ENCODE results near the gene APEX2. TPM values are rescaled to one million over a fixed set of nuclear protein-coding genes. Genes with fewer than 3 reads are reported as not detected.
A peak's percentile ranks its signal among the peaks of the same experiment; 100 is the strongest.

The APEX2 gene
- total RNA-seq, 1 donor = 6.5 TPM

- H2AFZ ChIP-seq (ENCODE audit: low read length) = no peak overlapping the region
- H3K27ac ChIP-seq (ENCODE audit: low read depth, low read length) = no peak overlapping the region
- no peak for DNase-seq (ENCODE audit: insufficient read length, low spot score, missing footprints)
- H3K4me3 ChIP-seq (ENCODE audit: insufficient read depth, low read length) = no peak overlapping the region
- no peaks in the 10 kb centered on the region for H4K20me1 ChIP-seq (ENCODE audit: insufficient read depth, low read length)
- no peaks in the 10 kb centered on the region for H3K4me1 ChIP-seq (ENCODE audit: insufficient read depth, low read length)
- no peaks in the 10 kb centered on the region for H3K36me3 ChIP-seq (ENCODE audit: insufficient read depth, low read length)
- H3K4me2 ChIP-seq (ENCODE audit: insufficient read depth, low read length) = no peak overlapping the region
- H3K79me2 ChIP-seq (ENCODE audit: insufficient read depth, low read length) = no peaks in the 10 kb centered on the region
- no peak for TF ChIP-seq CTCF (IDR thresholded peaks at IDR 0.05; ENCODE audit: extremely low read depth, low read depth, low read length)
- H3K27me3 ChIP-seq (ENCODE audit: insufficient read depth, low read length) = no peaks in the 10 kb centered on the region
- H3K9me3 ChIP-seq (ENCODE audit: low read depth, low read length) = no peaks in the 10 kb centered on the region
These were observed 35.2 kb upstream of the APEX2 start for GRCh38 chrX:54964766-54965497.

GRCh38 chrX:54977387-54977786 lies 22.8 kb upstream of the APEX2 start:
- Histone ChIP-seq H3K79me2 (ENCODE audit: insufficient read depth, low read length) (no peaks in the 10 kb centered on the region), H3K36me3 (ENCODE audit: insufficient read depth, low read length) (no peaks in the 10 kb centered on the region), H3K4me2 (ENCODE audit: insufficient read depth, low read length) (no peak overlapping the region), H3K4me1 (ENCODE audit: insufficient read depth, low read length) (no peaks in the 10 kb centered on the region), H3K27me3 (ENCODE audit: insufficient read depth, low read length) (no peaks in the 10 kb centered on the region), H3K4me3 (ENCODE audit: insufficient read depth, low read length) (no peak overlapping the region), H2AFZ (ENCODE audit: low read length) (no peak overlapping the region), H3K27ac (ENCODE audit: low read depth, low read length) (no peak overlapping the region), H4K20me1 (ENCODE audit: insufficient read depth, low read length) (no peaks in the 10 kb centered on the region), H3K9me3 (ENCODE audit: low read depth, low read length) (no peaks in the 10 kb centered on the region)
- DNase-seq (ENCODE audit: insufficient read length, low spot score, missing footprints) = no peak
- TF ChIP-seq CTCF (IDR thresholded peaks at IDR 0.05; ENCODE audit: extremely low read depth, low read depth, low read length) = no peak

- Histone ChIP-seq H3K4me2 (ENCODE audit: insufficient read depth, low read length) (no peak overlapping the region), H3K27me3 (ENCODE audit: insufficient read depth, low read length) (no peaks in the 10 kb centered on the region), H3K9me3 (ENCODE audit: low read depth, low read length) (no peaks in the 10 kb centered on the region), H3K4me1 (ENCODE audit: insufficient read depth, low read length) (no peaks in the 10 kb centered on the region), H3K79me2 (ENCODE audit: insufficient read depth, low read length) (no peaks in the 10 kb centered on the region), H3K27ac (ENCODE audit: low read depth, low read length) (no peak overlapping the region), H3K4me3 (ENCODE audit: insufficient read depth, low read length) (no peak overlapping the region), H4K20me1 (ENCODE audit: insufficient read depth, low read length) (no peaks in the 10 kb centered on the region), H2AFZ (ENCODE audit: low read length) (no peak overlapping the region), H3K36me3 (ENCODE audit: insufficient read depth, low read length) (no peaks in the 10 kb centered on the region)
- TF ChIP-seq CTCF (IDR thresholded peaks at IDR 0.05; ENCODE audit: extremely low read depth, low read depth, low read length) = peak; percentile 4
- DNase-seq (ENCODE audit: insufficient read length, low spot score, missing footprints) = no peak
These were observed 21.7 kb upstream of the APEX2 start for GRCh38 chrX:54978448-54978847.

GRCh38 chrX:54979432-54979831 lies 20.7 kb upstream of the APEX2 start:
- Histone ChIP-seq H3K79me2 (ENCODE audit: insufficient read depth, low read length) (no peaks in the 10 kb centered on the region), H3K9me3 (ENCODE audit: low read depth, low read length) (no peaks in the 10 kb centered on the region), H3K36me3 (ENCODE audit: insufficient read depth, low read length) (no peaks in the 10 kb centered on the region), H4K20me1 (ENCODE audit: insufficient read depth, low read length) (no peaks in the 10 kb centered on the region), H3K4me1 (ENCODE audit: insufficient read depth, low read length) (no peaks in the 10 kb centered on the region), H3K4me3 (ENCODE audit: insufficient read depth, low read length) (no peak overlapping the region), H2AFZ (ENCODE audit: low read length) (no peak overlapping the region), H3K27ac (ENCODE audit: low read depth, low read length) (no peak overlapping the region), H3K4me2 (ENCODE audit: insufficient read depth, low read length) (no peak overlapping the region), H3K27me3 (ENCODE audit: insufficient read depth, low read length) (no peaks in the 10 kb centered on the region)
- TF ChIP-seq CTCF (IDR thresholded peaks at IDR 0.05; ENCODE audit: extremely low read depth, low read depth, low read length) = no peak
- DNase-seq (ENCODE audit: insufficient read length, low spot score, missing footprints) = no peak
